ENCODE data around the gene PITPNM2.
A peak's percentile ranks its signal among the peaks of the same experiment; 100 is the strongest.

Gene PITPNM2

GRCh38 chr12:123119808-123120207 is 31.1 kb downstream of the PITPNM2 start:
- Histone ChIP-seq H2AFZ (ENCODE audit: low read depth) (peak overlapping the region; percentile 24; the same call in 1 of the 2 replicates), H3K9ac (peak overlapping the region; percentile 44; the same call in 1 of the 2 replicates), H3K4me3 (IDR thresholded peaks at IDR 0.05; ENCODE audit: insufficient read depth, low read depth, low read length) (no peak overlapping the region), H3K4me2 (peak overlapping the region; percentile 58), H3K36me3 (ENCODE audit: insufficient read depth) (no peaks in the 10 kb centered on the region), H3K79me2 (ENCODE audit: insufficient read depth, low read depth) (no peaks in the 10 kb centered on the region), H3K27me3 (ENCODE audit: insufficient read depth, low read depth) (no peaks in the 10 kb centered on the region), H4K20me1 (ENCODE audit: insufficient read depth) (no peaks in the 10 kb centered on the region), H3K4me1 (ENCODE audit: low read depth, poor library complexity, severe bottlenecking) (peaks cover 55% of the 10 kb centered on the region), H3K27ac (peak overlapping the region; percentile 73)
- TF ChIP-seq CTCF (conservative IDR thresholded peaks at IDR 0.05; ENCODE audit: low read depth, low read length) = no peak

- no peak overlapping the region for H3K27ac ChIP-seq
- no peak overlapping the region for H3K4me2 ChIP-seq
Observed at GRCh38 chr12:123118497-123118896, 32.4 kb downstream of the PITPNM2 start.

GRCh38 chr12:123115409-123116121 is 35.3 kb downstream of the PITPNM2 start:
- no peak overlapping the region for H3K27ac ChIP-seq
- H3K79me2 ChIP-seq (ENCODE audit: insufficient read depth, low read depth) = no peaks in the 10 kb centered on the region
- H3K9ac ChIP-seq = no peak overlapping the region
- no peak overlapping the region for H3K4me2 ChIP-seq
- no peaks in the 10 kb centered on the region for H4K20me1 ChIP-seq (ENCODE audit: insufficient read depth)
- H3K27me3 ChIP-seq (ENCODE audit: insufficient read depth, low read depth) = no peaks in the 10 kb centered on the region
- H3K4me3 ChIP-seq (IDR thresholded peaks at IDR 0.05; ENCODE audit: insufficient read depth, low read depth, low read length) = no peak overlapping the region
- no peak overlapping the region for H2AFZ ChIP-seq (ENCODE audit: low read depth)
- no peak for TF ChIP-seq CTCF (conservative IDR thresholded peaks at IDR 0.05; ENCODE audit: low read depth, low read length)
- H3K36me3 ChIP-seq (ENCODE audit: insufficient read depth) = no peaks in the 10 kb centered on the region
- peaks cover 24% of the 10 kb centered on the region for H3K4me1 ChIP-seq (ENCODE audit: low read depth, poor library complexity, severe bottlenecking)

More at GRCh38 chr12:123118497-123118896, 32.4 kb downstream of the PITPNM2 start:
- Histone ChIP-seq H3K79me2 (ENCODE audit: insufficient read depth, low read depth) (no peaks in the 10 kb centered on the region), H3K4me3 (IDR thresholded peaks at IDR 0.05; ENCODE audit: insufficient read depth, low read depth, low read length) (no peak overlapping the region), H2AFZ (ENCODE audit: low read depth) (no peak overlapping the region), H3K36me3 (ENCODE audit: insufficient read depth) (no peaks in the 10 kb centered on the region), H3K9ac (no peak overlapping the region), H3K4me1 (ENCODE audit: low read depth, poor library complexity, severe bottlenecking) (peaks cover 53% of the 10 kb centered on the region), H4K20me1 (ENCODE audit: insufficient read depth) (no peaks in the 10 kb centered on the region), H3K27me3 (ENCODE audit: insufficient read depth, low read depth) (no peaks in the 10 kb centered on the region)
- TF ChIP-seq CTCF (conservative IDR thresholded peaks at IDR 0.05; ENCODE audit: low read depth, low read length) = no peak

GRCh38 chr12:123114304-123115083 is 36.4 kb downstream of the PITPNM2 start:
- no peak for TF ChIP-seq CTCF (conservative IDR thresholded peaks at IDR 0.05; ENCODE audit: low read depth, low read length)
- H3K4me2 ChIP-seq = no peak overlapping the region
- no peaks in the 10 kb centered on the region for H3K79me2 ChIP-seq (ENCODE audit: insufficient read depth, low read depth)
- no peak overlapping the region for H3K4me3 ChIP-seq (IDR thresholded peaks at IDR 0.05; ENCODE audit: insufficient read depth, low read depth, low read length)
- H2AFZ ChIP-seq (ENCODE audit: low read depth) = no peak overlapping the region
- no peaks in the 10 kb centered on the region for H3K27me3 ChIP-seq (ENCODE audit: insufficient read depth, low read depth)
- H3K36me3 ChIP-seq (ENCODE audit: insufficient read depth) = no peaks in the 10 kb centered on the region
- peaks cover 13% of the 10 kb centered on the region for H3K4me1 ChIP-seq (ENCODE audit: low read depth, poor library complexity, severe bottlenecking)
- H3K9ac ChIP-seq = no peak overlapping the region
- no peaks in the 10 kb centered on the region for H4K20me1 ChIP-seq (ENCODE audit: insufficient read depth)
- no peak overlapping the region for H3K27ac ChIP-seq
